HG03378 (cell line): Measurements from ENCODE around the gene FAM193A.
"Not testable (repeated sequence)": the region's sequence is repeated elsewhere in the genome, so short reads cannot be mapped to it uniquely, and the experiment has no call there.

Experiments used
- ATAC-seq: cut with Tn5 transposase; IDR thresholded peaks from one replicate; pipeline ENCODE4 v1.9.1; 2021; ENCODE audit warnings: mild to moderate bottlenecking, moderate library complexity; ENCODE audit not compliant: unreplicated experiment

The FAM193A gene

GRCh38 chr4:2536193-2537010 lies at the start of gene FAM193A:
FAM193A (plus strand) TSS chr4:2536647; CDS start chr4:2536916, 269 bp downstream.
- peak; percentile 82 for ATAC-seq

- no peak for ATAC-seq
Measured at GRCh38 chr4:2486981-2487380, 49.5 kb upstream of the FAM193A start.

- ATAC-seq = peak; percentile 66
Measured at GRCh38 chr4:2487632-2488031, 48.8 kb upstream of the FAM193A start.

- no peak for ATAC-seq
Measured at GRCh38 chr4:2489081-2489805, 47.2 kb upstream of the FAM193A start.

- no peak for ATAC-seq
Measured at GRCh38 chr4:2489841-2490552, 46.5 kb upstream of the FAM193A start.

GRCh38 chr4:2492970-2493369 lies 43.5 kb upstream of the FAM193A start:
- no peak for ATAC-seq

GRCh38 chr4:2494992-2495391 lies 41.5 kb upstream of the FAM193A start:
- ATAC-seq = no peak

- no peak for ATAC-seq
Measured at GRCh38 chr4:2497324-2497723, 39.1 kb upstream of the FAM193A start.

- peak; percentile 91 for ATAC-seq
Measured at GRCh38 chr4:2497931-2498330, 38.5 kb upstream of the FAM193A start.

- ATAC-seq = no peak
Measured at GRCh38 chr4:2500547-2500946, 35.9 kb upstream of the FAM193A start.

- no peak for ATAC-seq
Measured at GRCh38 chr4:2501034-2501594, 35.3 kb upstream of the FAM193A start.

GRCh38 chr4:2503809-2504208 lies 32.6 kb upstream of the FAM193A start:
- no peak for ATAC-seq

- ATAC-seq = no peak
Measured at GRCh38 chr4:2507259-2507658, 29.2 kb upstream of the FAM193A start.

GRCh38 chr4:2507855-2508254 lies 28.6 kb upstream of the FAM193A start:
- ATAC-seq = no peak

- ATAC-seq = no peak
Measured at GRCh38 chr4:2510351-2511259, 25.8 kb upstream of the FAM193A start.

GRCh38 chr4:2511645-2512131 lies 24.8 kb upstream of the FAM193A start:
- no peak for ATAC-seq

- ATAC-seq = no peak
Measured at GRCh38 chr4:2512396-2513135, 23.9 kb upstream of the FAM193A start.

GRCh38 chr4:2514193-2514592 lies 22.3 kb upstream of the FAM193A start:
- not testable (repeated sequence) for ATAC-seq

- ATAC-seq = not testable (repeated sequence)
Measured at GRCh38 chr4:2514944-2515343, 21.5 kb upstream of the FAM193A start.
